Nephron (organoid): ENCODE measurements around the gene DCDC2C.

Experiments
- H3K27ac Mint-ChIP-seq, 3 experiments: 2 replicates each; pipeline ENCODE4 v1.8.0; 2020; ENCODE audit warnings: mixed read lengths in 3 of 3, mild to moderate bottlenecking in 2 of 3, moderate library complexity in 1 of 3
- H3K27me3 Mint-ChIP-seq: 2 replicates; pipeline ENCODE4 v1.8.0; 2021; ENCODE audit warnings: low read depth, mild to moderate bottlenecking, moderate library complexity, mixed read lengths
- H3K36me3 Mint-ChIP-seq: 2 replicates; pipeline ENCODE4 v1.8.0; 2020; ENCODE audit warnings: low read depth, mixed read lengths
- H3K4me1 Mint-ChIP-seq: 2 replicates; pipeline ENCODE4 v1.8.0; 2020; ENCODE audit warnings: mixed read lengths
- H3K4me3 Mint-ChIP-seq, 3 experiments: 2 replicates each; pipeline ENCODE4 v1.8.0; 2020; ENCODE audit warnings: mild to moderate bottlenecking in 3 of 3, mixed read lengths in 3 of 3, moderate library complexity in 2 of 3
- H3K9me3 Mint-ChIP-seq: 2 replicates; pipeline ENCODE4 v1.8.0; 2020; ENCODE audit warnings: mixed read lengths
- TF ChIP-seq, protein P1 (sequence below), 3 experiments: fragments of 200-600 bp; sonication (generic); IDR thresholded peaks; one replicate each; pipeline ENCODE4 v1.5.0; 2021; ENCODE audit warnings: antibody characterized with exemption in 3 of 3; ENCODE audit not compliant: unreplicated experiment in 3 of 3

Gene DCDC2C

GRCh38 chr2:3885629-3886628, 182.6 kb downstream of the DCDC2C start:
- H3K27me3 Mint-ChIP-seq = peaks cover 53% of the 10 kb centered on the region
- H3K27ac Mint-ChIP-seq = no peak overlapping the region
- H3K4me1 Mint-ChIP-seq = peaks cover 14% of the 10 kb centered on the region
- H3K9me3 Mint-ChIP-seq = peaks cover 22% of the 10 kb centered on the region
- no peak overlapping the region for H3K4me3 Mint-ChIP-seq
- H3K36me3 Mint-ChIP-seq = no peaks in the 10 kb centered on the region
- TF ChIP-seq, protein P1, sequence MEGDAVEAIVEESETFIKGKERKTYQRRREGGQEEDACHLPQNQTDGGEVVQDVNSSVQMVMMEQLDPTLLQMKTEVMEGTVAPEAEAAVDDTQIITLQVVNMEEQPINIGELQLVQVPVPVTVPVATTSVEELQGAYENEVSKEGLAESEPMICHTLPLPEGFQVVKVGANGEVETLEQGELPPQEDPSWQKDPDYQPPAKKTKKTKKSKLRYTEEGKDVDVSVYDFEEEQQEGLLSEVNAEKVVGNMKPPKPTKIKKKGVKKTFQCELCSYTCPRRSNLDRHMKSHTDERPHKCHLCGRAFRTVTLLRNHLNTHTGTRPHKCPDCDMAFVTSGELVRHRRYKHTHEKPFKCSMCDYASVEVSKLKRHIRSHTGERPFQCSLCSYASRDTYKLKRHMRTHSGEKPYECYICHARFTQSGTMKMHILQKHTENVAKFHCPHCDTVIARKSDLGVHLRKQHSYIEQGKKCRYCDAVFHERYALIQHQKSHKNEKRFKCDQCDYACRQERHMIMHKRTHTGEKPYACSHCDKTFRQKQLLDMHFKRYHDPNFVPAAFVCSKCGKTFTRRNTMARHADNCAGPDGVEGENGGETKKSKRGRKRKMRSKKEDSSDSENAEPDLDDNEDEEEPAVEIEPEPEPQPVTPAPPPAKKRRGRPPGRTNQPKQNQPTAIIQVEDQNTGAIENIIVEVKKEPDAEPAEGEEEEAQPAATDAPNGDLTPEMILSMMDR (IDR thresholded peaks at IDR 0.05; ENCODE audit: unreplicated experiment in 3 of 3) = no peak

- H3K9me3 Mint-ChIP-seq = peaks cover 53% of the 10 kb centered on the region
- H3K27ac Mint-ChIP-seq = no peak overlapping the region
- TF ChIP-seq, protein P1 (IDR thresholded peaks at IDR 0.05; ENCODE audit: unreplicated experiment in 3 of 3) = no peak
- H3K36me3 Mint-ChIP-seq = no peaks in the 10 kb centered on the region
- H3K27me3 Mint-ChIP-seq = peaks cover 24% of the 10 kb centered on the region
- H3K4me1 Mint-ChIP-seq = peaks cover 6% of the 10 kb centered on the region
- H3K4me3 Mint-ChIP-seq = no peak overlapping the region
Measured at GRCh38 chr2:3895021-3895420, 191.6 kb downstream of the DCDC2C start.
